Gastroesophageal sphincter (tissue), 2 donors: Measurements from ENCODE around the gene CDK14.

Source experiments
- EP300 ChIP-seq: sonication (generic); formaldehyde crosslinking; IDR thresholded peaks from one replicate; pipeline ENCODE4 v1.6.1; 2017; ENCODE audit warnings: antibody characterized with exemption, mild to moderate bottlenecking
- POLR2A ChIP-seq, 2 donors: fragments of 450-650 bp; IDR thresholded peaks; one replicate each; pipeline ENCODE4 v1.6.1; 2017; ENCODE audit warnings: antibody characterized with exemption in 2 of 2, mild to moderate bottlenecking in 2 of 2, moderate library complexity in 1 of 2

DNA sequence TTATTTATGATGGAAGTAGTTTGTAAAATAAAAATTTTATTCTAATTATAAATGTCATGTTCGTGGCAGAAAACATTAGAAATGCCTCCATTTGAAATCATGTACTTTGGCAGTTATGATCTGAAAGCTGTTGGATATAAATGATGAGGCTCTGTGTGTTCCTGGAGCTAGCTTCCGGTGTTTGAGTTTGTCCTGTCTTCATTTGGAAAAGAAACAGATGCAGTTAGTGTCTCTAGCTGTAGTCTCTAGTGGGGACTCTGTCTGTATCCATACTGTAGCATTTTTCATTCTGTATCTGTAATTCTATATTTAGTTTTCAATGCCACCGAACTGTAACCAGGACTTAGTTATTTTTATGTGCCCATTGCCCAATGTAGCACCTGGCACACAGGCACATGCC lies 471.1 kb downstream of the CDK14 start:
- no peak for TF ChIP-seq EP300
- no peak for TF ChIP-seq POLR2A (IDR thresholded peaks at IDR 0.05)
